Suprapubic skin (tissue), 4 donors: ENCODE results near the gene MMP17. TPM values are rescaled to one million over a fixed set of nuclear protein-coding genes. Genes with fewer than 3 reads are reported as not detected.

ENCODE experiments used
- DNase-seq, 2 donors: peaks; one replicate each; pipeline ENCODE4 v3.0.0-alpha.2; 2019; ENCODE audit warnings: low spot score in 2 of 2
- H3K27ac ChIP-seq: fragments of 200-600 bp; sonication (generic); one replicate; pipeline ENCODE4 v1.5.1; 2019
- H3K27me3 ChIP-seq: fragments of 200-600 bp; sonication (generic); one replicate; pipeline ENCODE4 v1.5.1; 2019
- H3K36me3 ChIP-seq: fragments of 200-600 bp; sonication (generic); one replicate; pipeline ENCODE4 v1.5.1; 2019
- H3K4me1 ChIP-seq: fragments of 200-600 bp; sonication (generic); one replicate; pipeline ENCODE4 v1.5.1; 2019
- H3K4me3 ChIP-seq: fragments of 200-600 bp; sonication (generic); one replicate; pipeline ENCODE4 v1.5.1; 2019; ENCODE audit warnings: mild to moderate bottlenecking
- H3K9me3 ChIP-seq: fragments of 200-600 bp; sonication (generic); one replicate; pipeline ENCODE4 v1.5.1; 2019
- EP300 ChIP-seq: sonication (generic); formaldehyde crosslinking; IDR thresholded peaks from one replicate; pipeline ENCODE4 v1.6.1; 2017; ENCODE audit warnings: antibody characterized with exemption
- POLR2A ChIP-seq, 2 donors: fragments of 450-650 bp; IDR thresholded peaks; one replicate each; pipeline ENCODE4 v1.6.1; 2017; ENCODE audit warnings: antibody characterized with exemption in 2 of 2, mild to moderate bottlenecking in 2 of 2, moderate library complexity in 2 of 2
- POLR2AphosphoS5 ChIP-seq, 3 donors: sonication (generic); formaldehyde crosslinking; IDR thresholded peaks; one replicate each; pipeline ENCODE4 v1.6.1; 2017; ENCODE audit warnings: antibody characterized with exemption in 3 of 3
- WGBS: methylation state at CpG from one replicate; pipeline ENCODE4 v1.1.5; 2018; 5-methylcytosine and 5-hydroxymethylcytosine counted together
- total RNA-seq, 4 donors: library from RNA; depleted of rRNA; stranded (reverse); fragments of >200 nt; gene quantifications; one replicate each; pipeline ENCODE4 v1.1.0, GENCODE V29; 2016
- TF ChIP-seq, protein P1 (sequence below), 2 donors: fragments of 200-600 bp in 1 of 2; fragments of 450-650 bp in 1 of 2; sonication (generic) in 1 of 2; IDR thresholded peaks; one replicate each; pipeline ENCODE4 v1.5.1; 2016 to 2019; ENCODE audit warnings: antibody characterized with exemption in 2 of 2, mild to moderate bottlenecking in 1 of 2, moderate library complexity in 1 of 2

MMP17 gene
- total RNA-seq, 4 donors from 2014 or later = 3.0 to 10.1 (median 5.6) TPM

DNA sequence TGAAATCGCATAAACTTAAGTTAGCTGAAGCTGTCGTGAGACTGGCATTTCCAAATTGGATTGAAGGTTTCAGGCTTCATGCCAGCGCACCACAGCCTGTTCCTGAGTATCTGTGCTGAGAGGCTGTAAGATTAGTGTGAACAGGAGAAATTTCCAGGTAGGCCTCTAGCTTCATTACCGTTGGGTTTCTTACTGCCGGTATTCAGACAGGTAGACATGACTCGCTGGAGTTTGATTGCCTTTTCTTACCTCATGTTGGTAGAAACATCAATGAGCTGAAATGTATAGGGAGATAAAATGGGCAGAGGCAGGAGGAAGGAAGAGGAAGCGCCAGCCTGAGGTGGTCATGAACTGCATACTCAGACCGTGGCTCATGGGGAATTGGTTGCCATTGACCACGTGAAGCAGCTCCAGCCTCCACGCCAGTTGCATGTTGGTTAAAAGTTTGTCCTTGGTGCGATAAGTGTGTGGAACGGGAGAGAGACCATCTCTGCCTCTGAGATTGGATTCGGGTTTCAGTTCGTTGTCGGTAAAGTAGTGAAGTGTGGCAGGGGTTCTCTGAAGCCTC, 42.3 kb upstream of the MMP17 start:
- TF ChIP-seq POLR2AphosphoS5 (IDR thresholded peaks at IDR 0.05) = no peak
- TF ChIP-seq, protein P1, sequence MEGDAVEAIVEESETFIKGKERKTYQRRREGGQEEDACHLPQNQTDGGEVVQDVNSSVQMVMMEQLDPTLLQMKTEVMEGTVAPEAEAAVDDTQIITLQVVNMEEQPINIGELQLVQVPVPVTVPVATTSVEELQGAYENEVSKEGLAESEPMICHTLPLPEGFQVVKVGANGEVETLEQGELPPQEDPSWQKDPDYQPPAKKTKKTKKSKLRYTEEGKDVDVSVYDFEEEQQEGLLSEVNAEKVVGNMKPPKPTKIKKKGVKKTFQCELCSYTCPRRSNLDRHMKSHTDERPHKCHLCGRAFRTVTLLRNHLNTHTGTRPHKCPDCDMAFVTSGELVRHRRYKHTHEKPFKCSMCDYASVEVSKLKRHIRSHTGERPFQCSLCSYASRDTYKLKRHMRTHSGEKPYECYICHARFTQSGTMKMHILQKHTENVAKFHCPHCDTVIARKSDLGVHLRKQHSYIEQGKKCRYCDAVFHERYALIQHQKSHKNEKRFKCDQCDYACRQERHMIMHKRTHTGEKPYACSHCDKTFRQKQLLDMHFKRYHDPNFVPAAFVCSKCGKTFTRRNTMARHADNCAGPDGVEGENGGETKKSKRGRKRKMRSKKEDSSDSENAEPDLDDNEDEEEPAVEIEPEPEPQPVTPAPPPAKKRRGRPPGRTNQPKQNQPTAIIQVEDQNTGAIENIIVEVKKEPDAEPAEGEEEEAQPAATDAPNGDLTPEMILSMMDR (IDR thresholded peaks at IDR 0.05) = no peak
- TF ChIP-seq EP300 = no peak
- no peak for TF ChIP-seq POLR2A (IDR thresholded peaks at IDR 0.05)
- H3K27ac ChIP-seq = no peak overlapping the region
- H3K9me3 ChIP-seq = no peaks in the 10 kb centered on the region
- no peak overlapping the region for H3K4me3 ChIP-seq
- DNase-seq = no peak
- WGBS = 89% methylated on average over 15 of the region's 15 CpGs
- H3K36me3 ChIP-seq = peaks cover 69% of the 10 kb centered on the region
- no peaks in the 10 kb centered on the region for H3K27me3 ChIP-seq
- no peaks in the 10 kb centered on the region for H3K4me1 ChIP-seq

DNA sequence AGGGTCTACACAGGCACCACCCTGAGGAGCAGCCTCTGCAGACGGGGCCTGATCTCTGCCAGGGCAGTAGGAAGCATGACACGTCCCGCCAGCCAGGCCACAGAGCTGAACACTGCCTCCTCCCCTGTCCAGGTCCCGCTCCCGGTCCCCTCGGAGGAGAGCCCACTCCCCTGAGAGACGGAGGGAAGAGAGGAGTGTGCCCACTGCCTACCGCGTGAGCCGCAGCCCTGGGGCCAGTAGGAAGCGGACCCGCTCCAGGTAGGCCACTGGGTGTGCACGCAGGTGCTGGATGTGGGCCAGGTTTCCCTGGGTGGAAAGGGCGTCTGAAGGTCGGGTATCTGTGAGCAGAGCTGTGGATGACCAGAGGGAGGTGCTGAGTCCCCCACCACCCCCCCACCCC, 41.9 kb upstream of the MMP17 start:
- 90% methylated on average over 12 of the region's 15 CpGs for WGBS
- DNase-seq = no peak
- Histone ChIP-seq H3K9me3 (no peaks in the 10 kb centered on the region), H3K36me3 (peaks cover 73% of the 10 kb centered on the region), H3K27me3 (no peaks in the 10 kb centered on the region), H3K4me1 (no peaks in the 10 kb centered on the region), H3K27ac (no peak overlapping the region), H3K4me3 (no peak overlapping the region)
- TF ChIP-seq, protein P1 (IDR thresholded peaks at IDR 0.05) = no peak
- TF ChIP-seq POLR2A (IDR thresholded peaks at IDR 0.05) (no peak), POLR2AphosphoS5 (IDR thresholded peaks at IDR 0.05) (no peak), EP300 (no peak)

DNA sequence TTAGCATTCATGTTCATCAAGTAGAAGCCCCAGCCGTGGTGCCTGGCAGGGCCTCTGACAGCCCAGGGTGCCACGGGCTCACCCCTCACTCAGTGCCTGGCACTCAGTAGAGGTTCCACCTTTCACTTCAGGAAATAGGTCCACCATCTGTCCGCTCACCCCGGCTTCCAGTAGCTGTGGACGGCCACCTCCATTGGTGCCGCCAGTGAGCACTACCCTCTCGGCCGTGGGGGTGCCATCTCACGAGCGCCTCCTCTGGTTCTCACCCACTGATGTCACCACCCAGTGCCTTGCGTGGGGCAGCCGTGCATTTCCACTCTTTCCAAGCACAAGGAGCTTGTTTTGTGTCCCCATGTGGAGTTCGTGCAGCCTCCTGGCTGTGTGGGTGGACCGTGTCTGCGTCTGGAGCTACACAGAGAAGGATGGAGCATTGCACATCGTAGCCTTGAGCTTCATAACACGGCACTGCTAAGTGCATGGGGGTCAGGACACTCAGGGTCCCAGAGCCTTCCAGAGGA, 41.0 kb upstream of the MMP17 start:
- DNase-seq = no peak
- TF ChIP-seq, protein P1 (IDR thresholded peaks at IDR 0.05) = no peak
- TF ChIP-seq POLR2A (IDR thresholded peaks at IDR 0.05) (no peak), POLR2AphosphoS5 (IDR thresholded peaks at IDR 0.05) (no peak)
- H3K9me3 ChIP-seq = no peaks in the 10 kb centered on the region
- no peak overlapping the region for H3K27ac ChIP-seq
- no peak overlapping the region for H3K4me3 ChIP-seq
- H3K36me3 ChIP-seq = peaks cover 75% of the 10 kb centered on the region
- H3K27me3 ChIP-seq = no peaks in the 10 kb centered on the region
- H3K4me1 ChIP-seq = no peaks in the 10 kb centered on the region
- 96% methylated on average over 9 of the region's 17 CpGs for WGBS

DNA sequence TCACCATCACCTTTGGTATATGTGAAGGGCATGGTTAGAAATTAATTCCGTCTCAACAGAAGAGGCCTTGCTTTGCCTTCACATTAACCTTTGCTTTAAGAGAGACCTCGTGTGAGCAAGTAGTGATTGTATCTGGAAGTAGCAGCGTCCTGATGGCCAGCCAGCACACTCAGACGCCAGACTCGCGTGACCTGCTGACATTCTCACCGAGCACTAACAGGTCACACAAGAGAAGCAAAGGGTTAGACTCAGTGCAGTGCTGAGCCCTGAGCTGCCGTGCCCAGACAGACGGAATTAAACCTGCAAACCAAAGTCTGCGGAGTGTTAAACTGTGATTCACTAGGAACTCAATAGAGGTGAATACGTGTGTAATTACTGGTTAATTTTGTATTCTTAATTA, 40.1 kb upstream of the MMP17 start:
- 92% methylated on average over 11 of the region's 11 CpGs for WGBS
- Histone ChIP-seq H3K4me3 (no peak overlapping the region), H3K4me1 (no peaks in the 10 kb centered on the region), H3K27me3 (no peaks in the 10 kb centered on the region), H3K27ac (no peak overlapping the region), H3K9me3 (no peaks in the 10 kb centered on the region), H3K36me3 (peaks cover 81% of the 10 kb centered on the region)
- TF ChIP-seq, protein P1 (IDR thresholded peaks at IDR 0.05) = no peak
- TF ChIP-seq POLR2AphosphoS5 (IDR thresholded peaks at IDR 0.05) = no peak
- no peak for DNase-seq

DNA sequence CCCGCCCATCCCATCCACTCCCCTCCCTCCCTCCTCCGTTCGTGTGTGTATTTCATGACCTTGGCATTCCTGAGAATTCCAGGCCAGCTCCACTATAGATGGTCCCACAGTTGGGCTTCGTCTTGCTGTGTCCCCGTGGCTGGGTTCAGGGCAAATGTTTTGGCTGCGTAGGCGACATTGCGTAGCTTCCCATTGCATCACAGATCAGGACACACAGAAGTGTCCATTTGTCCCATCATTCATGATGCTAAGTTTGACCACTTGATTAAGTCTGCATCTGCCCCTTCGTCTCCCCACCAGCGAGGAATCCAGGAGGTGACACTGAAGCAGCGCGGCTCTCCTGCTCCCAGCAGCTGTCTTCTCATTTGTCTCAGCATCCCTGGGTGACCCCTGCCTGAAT, 38.6 kb upstream of the MMP17 start:
- WGBS = 96% methylated on average over 12 of the region's 12 CpGs
- TF ChIP-seq POLR2A (IDR thresholded peaks at IDR 0.05) (no peak), EP300 (no peak), POLR2AphosphoS5 (IDR thresholded peaks at IDR 0.05) (no peak)
- TF ChIP-seq, protein P1 (IDR thresholded peaks at IDR 0.05) = no peak
- DNase-seq = no peak
- Histone ChIP-seq H3K27ac (no peak overlapping the region), H3K9me3 (no peaks in the 10 kb centered on the region), H3K27me3 (no peaks in the 10 kb centered on the region), H3K4me3 (no peak overlapping the region), H3K36me3 (peaks cover 90% of the 10 kb centered on the region), H3K4me1 (no peaks in the 10 kb centered on the region)
